Suppressor macrophage (primary cell): ENCODE results near the gene MICALL2.

Experiments
- DNase-seq, 4 experiments: peaks; one replicate each; pipeline ENCODE4 v3.0.0-alpha.2; 2020 to 2022

The MICALL2 gene

GRCh38 chr7:1432411-1433082 lies 26.7 kb downstream of the MICALL2 start:
- peak; percentile 74 to 87 (median 84) for DNase-seq

GRCh38 chr7:1431634-1432380 lies 27.5 kb downstream of the MICALL2 start:
- DNase-seq: no peak

- DNase-seq: no peak
Observed at GRCh38 chr7:1431226-1431625, 28.0 kb downstream of the MICALL2 start.

- DNase-seq: no peak
Observed at GRCh38 chr7:1430056-1430845, 29.0 kb downstream of the MICALL2 start.

GRCh38 chr7:1428941-1429501 lies 30.2 kb downstream of the MICALL2 start:
- no peak for DNase-seq

- DNase-seq: no peak
Observed at GRCh38 chr7:1427064-1427657, 32.1 kb downstream of the MICALL2 start.

- no peak for DNase-seq
Observed at GRCh38 chr7:1426474-1426873, 32.8 kb downstream of the MICALL2 start.

- no peak for DNase-seq
Observed at GRCh38 chr7:1425292-1426136, 33.8 kb downstream of the MICALL2 start.

GRCh38 chr7:1424041-1424440 lies 35.2 kb downstream of the MICALL2 start:
- DNase-seq: no peak

- no peak for DNase-seq
Observed at GRCh38 chr7:1423264-1423811, 35.9 kb downstream of the MICALL2 start.

- DNase-seq: no peak
Observed at GRCh38 chr7:1422512-1423263, 36.6 kb downstream of the MICALL2 start.

GRCh38 chr7:1421946-1422345 lies 37.3 kb downstream of the MICALL2 start:
- no peak for DNase-seq

GRCh38 chr7:1421020-1421790 lies 38.1 kb downstream of the MICALL2 start:
- DNase-seq: no peak

- DNase-seq: no peak
Observed at GRCh38 chr7:1419688-1420087, 39.6 kb downstream of the MICALL2 start.

GRCh38 chr7:1419310-1419634 lies 40.0 kb downstream of the MICALL2 start:
- DNase-seq: no peak

GRCh38 chr7:1418505-1419309 lies 40.6 kb downstream of the MICALL2 start:
- peak; percentile 21 to 46 (median 39) for DNase-seq

- no peak for DNase-seq
Observed at GRCh38 chr7:1415389-1415990, 43.8 kb downstream of the MICALL2 start.

GRCh38 chr7:1413936-1414639 lies 45.2 kb downstream of the MICALL2 start:
- DNase-seq: no peak
